H1 (cell line): ENCODE data around the gene DOCK1. TPM values are rescaled to one million over a fixed set of nuclear protein-coding genes. Genes with fewer than 3 reads are reported as not detected.

Experiments
- BACH1 ChIP-seq: IDR thresholded peaks from 2 replicates; pipeline ENCODE4 v1.6.1; 2012; ENCODE audit warnings: low read length, improper control_type of control experiment
- CREB1 ChIP-seq: IDR thresholded peaks from 2 replicates; pipeline ENCODE4 v1.6.1; 2012; ENCODE audit warnings: inconsistent platforms
- EZH2 ChIP-seq: fragments of 200-600 bp; sonication (generic); IDR thresholded peaks from 2 replicates; pipeline ENCODE4 v1.7.1; 2012; ENCODE audit warnings: low read depth, mild to moderate bottlenecking, moderate library complexity, low read length, inconsistent platforms; ENCODE audit not compliant: severe bottlenecking
- HDAC6 ChIP-seq: IDR thresholded peaks from one replicate; pipeline ENCODE4 v1.7.1; 2012; ENCODE audit warnings: low read depth, mild to moderate bottlenecking, inconsistent platforms, low read length, moderate library complexity
- KDM1A ChIP-seq: fragments of 200-600, 300-600 bp; sonication (generic); IDR thresholded peaks from 2 replicates; pipeline ENCODE4 v1.7.1; 2016; ENCODE audit warnings: mild to moderate bottlenecking, low read length, borderline replicate concordance
- NRF1 ChIP-seq: IDR thresholded peaks from 2 replicates; pipeline ENCODE4 v1.6.1; 2011; ENCODE audit warnings: mild to moderate bottlenecking, low read depth, low read length, improper control_type of control experiment
- POLR2AphosphoS5 ChIP-seq: IDR thresholded peaks from 2 replicates; pipeline ENCODE4 v1.6.1; 2011; ENCODE audit warnings: low read depth, low read length
- SIRT6 ChIP-seq: IDR thresholded peaks from one replicate; pipeline ENCODE4 v1.7.1; 2012; ENCODE audit warnings: low read length, inconsistent platforms
- TBP ChIP-seq: IDR thresholded peaks from 2 replicates; pipeline ENCODE4 v1.6.1; 2011; ENCODE audit warnings: low read depth, low read length, improper control_type of control experiment
- USF2 ChIP-seq: IDR thresholded peaks from 2 replicates; pipeline ENCODE4 v1.6.1; 2011; ENCODE audit warnings: low read length, improper control_type of control experiment
- polyA plus RNA-seq, 7 experiments: library from polyadenylated mRNA; depleted of rRNA in 3 of 7; stranded (reverse) in 5 of 7; unstranded in 2 of 7; fragments of >200 nt in 5 of 7; fragments of 200-250 nt in 2 of 7; gene quantifications; 1 replicate in 5 of 7; 2 replicates in 1 of 7; 4 replicates in 1 of 7; pipeline versions ENCODE4 v1.2.1 to v1.2.3, GENCODE V29; 2011 to 2013; ENCODE audit warnings: missing spikeins in 2 of 7, mixed read lengths in 2 of 7
- total RNA-seq: library from RNA; stranded (reverse); fragmentation: NEBNext Ultra II Directional; extraction: Animal tissue kit (Norgen Biotek cat#: 25700); gene quantifications from 2 replicates; pipeline ENCODE4 v1.2.1, GENCODE V29; 2021

DOCK1 gene
- total and polyA plus RNA-seq, 2 of the 8 experiments (the other 6 are each of a cell fraction or from before 2014, with no cell fraction given), result 11.6 to 53.0 TPM

DNA sequence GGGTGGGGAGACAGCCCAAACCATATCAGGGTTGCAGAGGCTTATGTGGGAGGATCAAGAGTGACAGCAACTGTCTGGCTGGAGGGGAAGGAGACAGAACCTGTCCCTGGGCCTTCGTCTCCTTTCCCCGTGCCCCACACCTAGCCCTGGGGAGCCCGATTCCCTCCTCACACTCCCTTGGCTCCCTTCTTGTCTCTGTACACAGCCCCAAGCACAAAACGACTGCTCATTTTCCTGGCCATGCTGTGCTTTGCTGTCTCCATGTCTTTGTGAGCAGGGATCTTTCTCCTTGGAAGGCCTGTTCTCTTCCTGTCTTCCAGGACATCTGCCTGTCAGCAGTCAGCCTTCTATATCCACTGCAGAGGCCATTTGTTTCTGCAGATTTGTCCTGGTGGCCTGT is 177.4 kb downstream of the DOCK1 start (continued):
- TF ChIP-seq USF2, result no peak
- no peak for TF ChIP-seq POLR2AphosphoS5
- TF ChIP-seq HDAC6, result no peak
- TF ChIP-seq EZH2, result no peak
- TF ChIP-seq TBP, result no peak
- TF ChIP-seq BACH1, result no peak
- no peak for TF ChIP-seq SIRT6
- TF ChIP-seq KDM1A, result no peak
- TF ChIP-seq NRF1, result no peak
- no peak for TF ChIP-seq CREB1
